T-cell (primary cell): ENCODE measurements around the gene DEAF1. TPM values are rescaled to one million over a fixed set of nuclear protein-coding genes. Genes with fewer than 3 reads are reported as not detected.

Experiments
- ATAC-seq, 4 experiments: fragments of 200-7000 bp in 3 of 4; fragments of 150-1000 bp in 1 of 4; cut with Tn5 transposase; replicated peaks in 1 of 4; 1 replicate in 3 of 4; 2 replicates in 1 of 4; pipeline ENCODE4 v1.10.0; 2021; ENCODE audit warnings: moderate library complexity in 3 of 4, mild to moderate bottlenecking in 2 of 4, moderate number of reproducible peaks in 1 of 4
- CTCF ChIA-PET, 2 donors: fragments of 300-600 bp; sonication (Branson Sonifier 250); formaldehyde crosslinking; loops; one replicate each; lab custom pipeline; 2022; ENCODE audit warnings: antibody characterized with exemption in 2 of 2; lab: Charles Lee
- POLR2A ChIA-PET, 2 donors: fragments of 300-600 bp; sonication (Branson Sonifier 250); formaldehyde crosslinking; loops; one replicate each; lab custom pipeline; 2022; ENCODE audit warnings: antibody characterized with exemption in 2 of 2; lab: Charles Lee
- DNase-seq, 35 experiments: peaks; one replicate each; pipeline versions ENCODE4 v3.0.0 to v3.0.0-alpha.2; 2013 to 2023
- H3K27ac ChIP-seq: one replicate; pipeline ENCODE4 v1.5.1; 2013; ENCODE audit warnings: low read length
- H3K27me3 ChIP-seq, 2 experiments: replicated peaks in 1 of 2; 1 replicate in 1 of 2; 2 replicates in 1 of 2; pipeline versions ENCODE4 v1.6.1 to v1.7.0; 2013; ENCODE audit warnings: low read length in 1 of 2, mixed read lengths in 1 of 2; ENCODE audit not compliant: control insufficient read depth in 2 of 2, insufficient read depth in 2 of 2; ENCODE audit errors: extremely low read depth in 1 of 2
- H3K36me3 ChIP-seq, 2 donors: 1 replicate in 1 of 2; 2 replicates in 1 of 2; pipeline versions ENCODE4 v1.6.1 to v1.7.0; 2013; ENCODE audit warnings: low read length in 1 of 2; ENCODE audit not compliant: control insufficient read depth in 2 of 2, insufficient read depth in 1 of 2; ENCODE audit errors: extremely low read depth in 1 of 2
- H3K4me1 ChIP-seq, 2 experiments: 1 replicate in 1 of 2; 2 replicates in 1 of 2; pipeline versions ENCODE4 v1.6.1 to v1.7.0; 2013; ENCODE audit warnings: low read length in 2 of 2, mixed read lengths in 1 of 2; ENCODE audit not compliant: insufficient read depth in 2 of 2, control insufficient read depth in 1 of 2; ENCODE audit errors: extremely low read depth in 1 of 2
- H3K4me3 ChIP-seq, 2 donors: 1 replicate in 1 of 2; 2 replicates in 1 of 2; pipeline versions ENCODE4 v1.5.1 to v1.7.0; 2013; ENCODE audit warnings: mild to moderate bottlenecking in 2 of 2, low read length in 1 of 2, moderate library complexity in 1 of 2; ENCODE audit not compliant: control insufficient read depth in 1 of 2; ENCODE audit errors: extremely low read depth in 1 of 2
- H3K9me3 ChIP-seq: 2 replicates; pipeline ENCODE4 v1.7.0; 2013
- H3K27ac Mint-ChIP-seq, 2 donors: one replicate each; pipeline ENCODE4 v1.8.0; 2020 to 2021; ENCODE audit warnings: mild to moderate bottlenecking in 2 of 2, mixed read lengths in 2 of 2
- H3K27me3 Mint-ChIP-seq, 2 donors: one replicate each; pipeline ENCODE4 v1.8.0; 2021 to 2022; ENCODE audit warnings: mixed read lengths in 2 of 2
- H3K36me3 Mint-ChIP-seq: one replicate; pipeline ENCODE4 v1.8.0; 2021; ENCODE audit warnings: mixed read lengths
- H3K4me1 Mint-ChIP-seq, 3 donors: one replicate each; pipeline ENCODE4 v1.8.0; 2020 to 2022; ENCODE audit warnings: mixed read lengths in 3 of 3, mild to moderate bottlenecking in 1 of 3
- H3K4me3 Mint-ChIP-seq, 3 donors: one replicate each; pipeline ENCODE4 v1.8.0; 2020 to 2022; ENCODE audit warnings: mild to moderate bottlenecking in 3 of 3, mixed read lengths in 3 of 3, moderate library complexity in 3 of 3
- H3K9me3 Mint-ChIP-seq, 3 donors: one replicate each; pipeline ENCODE4 v1.8.0; 2020 to 2022; ENCODE audit warnings: mixed read lengths in 3 of 3
- WGBS: methylation state at CpG from one replicate; pipeline ENCODE4 v1.1.5; 2013; ENCODE audit warnings: missing lambda C conversion rate; ENCODE audit not compliant: insufficient coverage; 5-methylcytosine and 5-hydroxymethylcytosine counted together
- total RNA-seq, 35 experiments: library from RNA in 6 of 35; stranded (reverse) in 6 of 35; fragments of 120-200 nt in 1 of 35; gene quantifications; one replicate each; pipeline versions ENCODE4 v1.2.1 to v1.2.4 and lab custom pipeline; 2013 to 2026

DEAF1 gene
- total RNA-seq, 5 donors from 2014 or later (not counting 1 experiment from before 2014, with no cell fraction given): 55.8 to 121 (median 57.3) TPM

DNA sequence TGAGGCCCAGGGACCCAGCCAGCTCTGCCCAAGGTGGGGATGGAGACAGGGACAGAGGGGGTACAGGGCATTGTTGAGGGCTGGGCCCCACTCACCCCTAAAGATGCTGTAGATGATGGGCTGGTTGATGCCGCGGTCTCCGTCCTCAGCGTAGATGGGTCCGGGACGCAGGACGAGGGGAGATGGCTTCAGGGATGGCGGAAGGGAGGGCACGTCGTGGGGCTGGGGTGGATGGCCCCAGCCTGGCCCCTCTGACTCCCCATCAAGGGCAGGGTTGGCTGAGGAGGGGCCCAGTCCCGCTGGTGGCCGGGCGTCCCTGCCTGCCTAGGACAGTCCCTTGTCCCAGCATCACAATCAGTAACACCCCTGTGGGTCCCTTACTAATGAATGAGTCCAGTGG, 74.8 kb downstream of the DEAF1 start:
- no peak overlapping the region for H3K4me3 ChIP-seq
- no peaks in the 10 kb centered on the region for H3K36me3 ChIP-seq
- DNase-seq (no peak), ATAC-seq (no peak)
- H3K4me1 Mint-ChIP-seq: peaks cover 5 to 10% (median 8%) of the 10 kb centered on the region in 3 donors
- no peaks in the 10 kb centered on the region for H3K9me3 ChIP-seq
- no peak overlapping the region for H3K4me3 Mint-ChIP-seq
- CTCF ChIA-PET: no interaction called here
- no peaks in the 10 kb centered on the region for H3K36me3 Mint-ChIP-seq
- no peaks in the 10 kb centered on the region for H3K9me3 Mint-ChIP-seq
- H3K4me1 ChIP-seq: peaks cover 0 to 15% of the 10 kb centered on the region in 2 experiments
- no peak overlapping the region for H3K27ac ChIP-seq
- H3K27ac Mint-ChIP-seq: no peak overlapping the region
- peaks cover under 1 to 4% of the 10 kb centered on the region in 2 donors for H3K27me3 Mint-ChIP-seq
- H3K27me3 ChIP-seq: peaks cover 0 to 32% of the 10 kb centered on the region in 2 experiments
- no CpG with 5 or more reads among the region's 13 CpGs for WGBS
- POLR2A ChIA-PET: no interaction called here

DNA sequence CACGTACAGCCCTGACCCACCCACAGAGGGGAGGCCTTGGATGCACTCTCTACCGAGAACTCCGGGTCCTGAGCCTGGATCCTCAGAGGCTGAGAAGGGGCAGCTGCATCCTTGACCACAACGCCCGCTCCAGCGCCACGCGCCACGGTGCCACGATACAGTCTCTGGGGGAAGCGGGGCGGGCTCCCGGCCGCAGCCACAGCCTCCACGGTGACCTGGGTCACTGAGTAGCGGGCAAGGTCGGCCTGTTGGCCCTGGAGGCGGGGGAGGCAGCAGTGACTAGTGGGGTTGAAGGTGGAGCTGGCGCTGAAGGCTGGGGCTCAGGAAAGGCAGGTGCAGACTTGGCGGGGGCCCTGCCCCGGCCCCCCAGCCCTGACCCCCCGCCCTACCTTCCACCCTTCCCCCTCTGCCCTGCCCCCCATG, 75.4 kb downstream of the DEAF1 start:
- ChIA-PET CTCF (no interaction called here), POLR2A (no interaction called here)
- peaks cover 0 to 26% of the 10 kb centered on the region in 2 experiments for H3K27me3 ChIP-seq
- Mint-ChIP-seq H3K27ac (no peak overlapping the region), H3K4me1 (peaks cover 5 to 10% (median 9%) of the 10 kb centered on the region in 3 donors), H3K27me3 (peaks cover 0 to 4% of the 10 kb centered on the region in 2 donors), H3K9me3 (no peaks in the 10 kb centered on the region), H3K4me3 (no peak overlapping the region), H3K36me3 (no peaks in the 10 kb centered on the region)
- ATAC-seq: no peak
- peaks cover 0 to 21% of the 10 kb centered on the region in 2 experiments for H3K4me1 ChIP-seq
- no peak for DNase-seq
- peaks cover 0 to under 1% of the 10 kb centered on the region in 2 donors for H3K36me3 ChIP-seq
- H3K4me3 ChIP-seq: no peak overlapping the region
- no peak overlapping the region for H3K27ac ChIP-seq
- 96% methylated on average over 8 of the region's 22 CpGs for WGBS
- no peaks in the 10 kb centered on the region for H3K9me3 ChIP-seq

DNA sequence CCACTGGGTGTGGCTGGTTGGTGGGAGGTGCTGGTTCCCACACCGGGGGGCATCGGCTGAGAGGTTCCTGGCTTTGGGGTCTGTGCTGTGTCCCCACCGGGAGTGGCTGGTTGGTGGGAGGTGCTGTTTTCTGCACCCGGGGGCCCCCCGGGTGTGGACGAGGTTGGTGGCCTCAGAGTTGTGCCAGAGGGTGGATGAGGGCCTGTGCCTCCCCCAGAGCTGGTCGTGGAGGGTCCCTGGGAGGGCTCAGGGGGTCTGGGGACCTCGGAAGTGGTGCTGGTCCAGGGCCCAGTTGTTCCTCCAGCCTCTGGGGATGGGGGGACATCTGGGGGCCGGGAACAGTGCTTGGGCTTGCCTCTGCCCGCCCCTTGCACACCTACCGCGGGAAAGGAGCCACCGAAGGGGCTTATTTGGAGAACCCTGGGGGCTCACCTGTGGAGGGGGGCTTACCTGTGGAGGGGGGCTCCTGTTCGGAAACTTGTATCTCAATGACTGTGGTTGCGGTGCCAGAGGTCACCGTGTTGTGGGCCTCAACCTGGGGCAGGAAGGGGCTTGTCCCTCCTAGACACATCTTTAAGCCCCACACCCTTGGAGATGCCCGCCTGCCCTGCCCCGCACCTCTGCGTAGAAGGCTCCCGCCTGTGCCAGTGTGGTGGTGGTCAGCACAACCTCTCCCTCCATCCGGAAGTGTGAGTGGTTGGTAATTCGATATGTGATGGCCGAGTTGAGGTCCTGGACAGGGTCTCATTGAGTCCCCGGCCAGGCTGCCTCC, 76.0 kb downstream of the DEAF1 start:
- H3K9me3 ChIP-seq: no peaks in the 10 kb centered on the region
- Mint-ChIP-seq H3K36me3 (no peaks in the 10 kb centered on the region), H3K9me3 (no peaks in the 10 kb centered on the region), H3K4me1 (peaks cover 10 to 15% (median 11%) of the 10 kb centered on the region in 3 donors), H3K27ac (no peak overlapping the region), H3K4me3 (no peak overlapping the region), H3K27me3 (peaks cover 0 to 4% of the 10 kb centered on the region in 2 donors)
- no peak overlapping the region for H3K27ac ChIP-seq
- H3K36me3 ChIP-seq: peaks cover 0 to 7% of the 10 kb centered on the region in 2 donors
- peaks cover 0 to 20% of the 10 kb centered on the region in 2 experiments for H3K27me3 ChIP-seq
- ChIA-PET CTCF (no interaction called here), POLR2A (no interaction called here)
- H3K4me3 ChIP-seq: no peak overlapping the region
- no peak for ATAC-seq
- DNase-seq: no peak
- 92% methylated on average over 15 of the region's 24 CpGs for WGBS
- peaks cover 0 to 27% of the 10 kb centered on the region in 2 experiments for H3K4me1 ChIP-seq

DNA sequence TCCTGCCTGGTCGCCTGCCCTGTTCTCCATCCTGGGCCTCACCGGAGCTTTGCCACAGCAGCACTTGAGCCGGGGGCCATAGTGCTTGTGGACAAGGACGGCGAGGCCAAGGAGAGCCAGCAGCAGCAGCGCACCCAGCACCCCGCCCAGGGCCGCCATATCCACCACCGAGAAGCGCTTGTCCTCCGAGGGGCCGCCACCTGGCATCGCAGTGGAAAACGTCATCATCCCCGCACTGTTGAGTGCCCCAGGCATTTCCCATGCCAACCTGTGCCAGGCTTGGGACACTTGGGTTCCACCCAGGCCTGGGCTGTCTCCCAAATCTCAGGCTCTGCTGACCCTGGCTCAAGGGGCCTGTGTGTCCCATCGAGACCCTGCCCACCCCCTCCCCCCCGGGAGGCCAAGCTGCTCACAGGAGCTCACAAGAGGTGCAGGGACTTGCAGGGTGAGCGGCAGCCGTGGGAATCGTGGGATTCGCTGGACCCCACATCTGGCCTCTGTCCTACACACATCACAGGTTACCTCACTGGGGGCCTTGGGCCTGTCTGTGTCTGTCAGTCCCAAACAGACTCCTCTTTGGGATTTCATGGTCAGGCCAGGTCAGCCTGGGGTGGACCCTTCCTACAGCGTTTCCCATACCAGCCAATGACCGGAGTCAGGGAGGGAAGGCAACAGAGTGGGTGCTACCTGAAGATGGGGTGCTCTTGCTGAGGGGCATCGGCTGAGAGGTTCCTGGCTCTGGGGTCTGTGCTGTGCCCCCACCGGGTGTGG, 76.9 kb downstream of the DEAF1 start:
- no peaks in the 10 kb centered on the region for H3K9me3 Mint-ChIP-seq
- Histone ChIP-seq H3K36me3 (peaks cover 0 to 11% of the 10 kb centered on the region in 2 donors), H3K27me3 (peaks cover 0 to 11% of the 10 kb centered on the region in 2 experiments), H3K27ac (no peak overlapping the region), H3K4me1 (peaks cover 4 to 35% of the 10 kb centered on the region in 2 experiments), H3K9me3 (no peaks in the 10 kb centered on the region), H3K4me3 (no peak overlapping the region)
- H3K27ac Mint-ChIP-seq: no peak overlapping the region
- ATAC-seq: no peak
- ChIA-PET POLR2A (no interaction called here), CTCF (interaction anchor here in 1 of 2 donors (0.6 kb wide), 1 partner anchor 129 kb away, joined by 6 read pairs; no protein-coding TSS in a partner anchor)
- H3K36me3 Mint-ChIP-seq: no peaks in the 10 kb centered on the region
- no peak overlapping the region for H3K4me3 Mint-ChIP-seq
- peaks cover 10 to 21% (median 16%) of the 10 kb centered on the region in 3 donors for H3K4me1 Mint-ChIP-seq
- H3K27me3 Mint-ChIP-seq: no peaks in the 10 kb centered on the region
- WGBS: 91% methylated on average over 21 of the region's 25 CpGs
- no peak for DNase-seq

DNA sequence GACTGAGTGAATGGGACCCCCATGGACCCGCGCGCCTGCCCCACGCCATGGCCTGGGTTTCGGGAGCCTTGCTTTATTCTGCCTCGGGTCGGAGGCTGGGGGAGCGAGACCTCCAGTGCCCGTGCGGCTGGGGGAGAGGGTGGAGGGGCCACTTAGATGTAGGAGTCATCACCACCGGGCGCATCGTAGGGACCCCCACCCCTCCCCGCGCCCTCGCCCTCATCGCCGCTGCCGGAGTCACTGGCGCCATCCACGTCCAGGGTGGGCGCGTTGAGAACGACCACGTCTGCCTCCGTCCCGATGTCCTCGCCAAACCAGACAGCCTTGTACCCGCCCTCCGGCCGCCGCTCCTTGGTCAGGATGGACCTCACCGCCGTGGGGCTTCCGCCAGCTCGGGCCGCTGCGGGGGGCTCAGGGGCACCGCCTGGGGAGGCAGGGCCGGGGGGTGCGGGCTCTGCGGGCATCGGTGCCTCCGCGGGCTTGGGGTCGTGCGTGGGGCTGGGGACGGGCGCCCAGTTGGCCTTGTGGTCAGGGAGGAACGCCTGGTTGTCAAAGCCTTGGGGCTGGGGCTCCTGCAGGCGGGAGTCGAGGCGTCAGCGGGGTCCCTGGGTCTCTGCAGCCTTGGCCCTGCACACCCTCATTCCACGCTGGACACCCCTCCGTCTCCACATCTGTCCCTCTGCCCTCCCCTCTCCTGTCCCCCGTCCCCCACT, 77.7 kb downstream of the DEAF1 start:
- peaks cover 2% of the 10 kb centered on the region for H3K36me3 Mint-ChIP-seq
- H3K27ac Mint-ChIP-seq: no peak overlapping the region
- ChIA-PET POLR2A (no interaction called here), CTCF (no interaction called here)
- H3K27ac ChIP-seq: no peak overlapping the region
- no peak overlapping the region for H3K4me3 ChIP-seq
- H3K27me3 Mint-ChIP-seq: no peaks in the 10 kb centered on the region
- H3K36me3 ChIP-seq: peaks cover 0 to 18% of the 10 kb centered on the region in 2 donors
- peaks cover 4 to 43% of the 10 kb centered on the region in 2 experiments for H3K4me1 ChIP-seq
- no peaks in the 10 kb centered on the region for H3K9me3 Mint-ChIP-seq
- H3K27me3 ChIP-seq: peaks cover 0 to 11% of the 10 kb centered on the region in 2 experiments
- 92% methylated on average over 56 of the region's 57 CpGs for WGBS
- H3K4me3 Mint-ChIP-seq: no peak overlapping the region
- H3K9me3 ChIP-seq: no peaks in the 10 kb centered on the region
- H3K4me1 Mint-ChIP-seq: peaks cover 10 to 22% (median 16%) of the 10 kb centered on the region in 3 donors
- DNase-seq (no peak), ATAC-seq (no peak)
